Type B pancreatic cell (in vitro differentiated cells): ENCODE data around the gene ELMO2. TPM values are rescaled to one million over a fixed set of nuclear protein-coding genes. Genes with fewer than 3 reads are reported as not detected.

Experiments
- DNase-seq: peaks from one replicate; pipeline ENCODE4 v3.0.0; 2021; ENCODE audit warnings: mixed read lengths; ENCODE audit not compliant: unreplicated experiment; ENCODE audit errors: extremely low spot score
- H3K27ac Mint-ChIP-seq: 2 replicates; pipeline ENCODE4 v1.8.0; 2021; ENCODE audit warnings: mild to moderate bottlenecking, mixed read lengths
- H3K27me3 Mint-ChIP-seq: 2 replicates; pipeline ENCODE4 v1.8.0; 2021; ENCODE audit warnings: mixed read lengths
- H3K36me3 Mint-ChIP-seq: 2 replicates; pipeline ENCODE4 v1.8.0; 2021; ENCODE audit warnings: mixed read lengths
- H3K4me1 Mint-ChIP-seq: one replicate; pipeline ENCODE4 v1.8.0; 2021; ENCODE audit warnings: mixed read lengths; ENCODE audit not compliant: unreplicated experiment
- H3K4me3 Mint-ChIP-seq: 2 replicates; pipeline ENCODE4 v1.8.0; 2021; ENCODE audit warnings: mild to moderate bottlenecking, mixed read lengths
- H3K9me3 Mint-ChIP-seq: 2 replicates; pipeline ENCODE4 v1.8.0; 2021; ENCODE audit warnings: mixed read lengths
- CTCF ChIP-seq: fragments of 200-600 bp; sonication (generic); conservative IDR thresholded peaks from 2 replicates; pipeline ENCODE4 v1.5.0; 2021; ENCODE audit warnings: antibody characterized with exemption, mild to moderate bottlenecking
- total RNA-seq: library from RNA; stranded (reverse); gene quantifications from 2 replicates; pipeline ENCODE4 v1.2.1, GENCODE V29; 2021; ENCODE audit warnings: low replicate concordance

ELMO2 gene
- total RNA-seq, 1 donor from 2014 or later: 49.1 TPM

- Mint-ChIP-seq H3K4me1 (peaks cover 56% of the 10 kb centered on the region), H3K36me3 (peaks cover 7% of the 10 kb centered on the region), H3K9me3 (no peaks in the 10 kb centered on the region), H3K27ac (peak overlapping the region; percentile 54), H3K27me3 (no peaks in the 10 kb centered on the region), H3K4me3 (peak overlapping the region; percentile 20)
- TF ChIP-seq CTCF: no peak
- no peak for DNase-seq
Measured at GRCh38 chr20:46399401-46399800, 7.0 kb downstream of the ELMO2 start.

GRCh38 chr20:46398963-46399362 lies 7.5 kb downstream of the ELMO2 start:
- no peak overlapping the region for H3K4me3 Mint-ChIP-seq
- H3K27ac Mint-ChIP-seq: peak overlapping the region; percentile 54
- no peak for TF ChIP-seq CTCF
- peaks cover 56% of the 10 kb centered on the region for H3K4me1 Mint-ChIP-seq
- H3K27me3 Mint-ChIP-seq: no peaks in the 10 kb centered on the region
- no peaks in the 10 kb centered on the region for H3K9me3 Mint-ChIP-seq
- no peak for DNase-seq
- peaks cover 7% of the 10 kb centered on the region for H3K36me3 Mint-ChIP-seq

GRCh38 chr20:46396052-46396740 lies 10.2 kb downstream of the ELMO2 start:
- H3K27ac Mint-ChIP-seq: no peak overlapping the region
- no peak for DNase-seq

GRCh38 chr20:46394872-46395760 lies 11.3 kb downstream of the ELMO2 start:
- no peak for TF ChIP-seq CTCF

More at GRCh38 chr20:46396052-46396740, 10.2 kb downstream of the ELMO2 start:
- TF ChIP-seq CTCF: no peak
- H3K9me3 Mint-ChIP-seq: no peaks in the 10 kb centered on the region
- peaks cover 18% of the 10 kb centered on the region for H3K36me3 Mint-ChIP-seq
- no peaks in the 10 kb centered on the region for H3K27me3 Mint-ChIP-seq
- H3K4me1 Mint-ChIP-seq: peaks cover 36% of the 10 kb centered on the region
- no peak overlapping the region for H3K4me3 Mint-ChIP-seq

GRCh38 chr20:46393967-46394366 lies 12.4 kb downstream of the ELMO2 start:
- Mint-ChIP-seq H3K4me3 (no peak overlapping the region), H3K27me3 (no peaks in the 10 kb centered on the region), H3K27ac (no peak overlapping the region), H3K9me3 (no peaks in the 10 kb centered on the region), H3K4me1 (peaks cover 18% of the 10 kb centered on the region), H3K36me3 (peaks cover 15% of the 10 kb centered on the region)
- DNase-seq: no peak
- no peak for TF ChIP-seq CTCF

More at GRCh38 chr20:46394872-46395760, 11.3 kb downstream of the ELMO2 start:
- Mint-ChIP-seq H3K4me3 (peak overlapping the region; percentile 61), H3K27me3 (no peaks in the 10 kb centered on the region), H3K36me3 (peaks cover 18% of the 10 kb centered on the region), H3K9me3 (no peaks in the 10 kb centered on the region), H3K4me1 (peaks cover 26% of the 10 kb centered on the region), H3K27ac (peak overlapping the region; percentile 30)
- no peak for DNase-seq
